Measurements from ENCODE around the gene FGF12. TPM values are rescaled to one million over a fixed set of nuclear protein-coding genes. Genes with fewer than 3 reads are reported as not detected.

Gene FGF12
- total RNA-seq, 2 donors from 2014 or later, result 1.5 TPM; not detected in 1

DNA sequence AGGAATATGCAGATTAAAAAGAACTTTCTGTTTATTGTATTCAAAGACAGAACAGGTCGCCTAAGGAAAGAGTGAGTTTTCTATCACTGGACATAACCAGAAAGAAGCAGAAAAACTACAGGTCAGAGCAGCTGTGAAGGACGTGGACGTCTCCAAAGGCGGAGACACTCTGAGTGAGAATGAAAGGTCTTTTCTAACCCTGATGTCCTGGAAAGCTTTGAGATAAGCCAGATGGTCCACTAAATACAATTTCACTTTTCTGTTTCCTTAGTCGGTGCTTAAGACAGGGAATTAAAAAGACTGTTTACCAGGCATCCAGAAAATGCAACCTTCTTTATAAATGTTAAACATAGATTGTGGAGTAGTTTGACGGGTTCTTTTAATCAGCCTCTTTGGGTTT is 360.4 kb downstream of the FGF12 start:
- no peaks in the 10 kb centered on the region for H3K9me3 ChIP-seq
- H3K27ac ChIP-seq, result no peak overlapping the region
- H3K27me3 ChIP-seq (replicated peaks; ENCODE audit: insufficient read depth), result no peaks in the 10 kb centered on the region
- TF ChIP-seq, protein P1, sequence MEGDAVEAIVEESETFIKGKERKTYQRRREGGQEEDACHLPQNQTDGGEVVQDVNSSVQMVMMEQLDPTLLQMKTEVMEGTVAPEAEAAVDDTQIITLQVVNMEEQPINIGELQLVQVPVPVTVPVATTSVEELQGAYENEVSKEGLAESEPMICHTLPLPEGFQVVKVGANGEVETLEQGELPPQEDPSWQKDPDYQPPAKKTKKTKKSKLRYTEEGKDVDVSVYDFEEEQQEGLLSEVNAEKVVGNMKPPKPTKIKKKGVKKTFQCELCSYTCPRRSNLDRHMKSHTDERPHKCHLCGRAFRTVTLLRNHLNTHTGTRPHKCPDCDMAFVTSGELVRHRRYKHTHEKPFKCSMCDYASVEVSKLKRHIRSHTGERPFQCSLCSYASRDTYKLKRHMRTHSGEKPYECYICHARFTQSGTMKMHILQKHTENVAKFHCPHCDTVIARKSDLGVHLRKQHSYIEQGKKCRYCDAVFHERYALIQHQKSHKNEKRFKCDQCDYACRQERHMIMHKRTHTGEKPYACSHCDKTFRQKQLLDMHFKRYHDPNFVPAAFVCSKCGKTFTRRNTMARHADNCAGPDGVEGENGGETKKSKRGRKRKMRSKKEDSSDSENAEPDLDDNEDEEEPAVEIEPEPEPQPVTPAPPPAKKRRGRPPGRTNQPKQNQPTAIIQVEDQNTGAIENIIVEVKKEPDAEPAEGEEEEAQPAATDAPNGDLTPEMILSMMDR (IDR thresholded peaks at IDR 0.05), result no peak
- H3K36me3 ChIP-seq, result no peaks in the 10 kb centered on the region
- no peak for ATAC-seq (ENCODE audit: insufficient number of reproducible peaks, low FRiP score, low read depth)
- no peaks in the 10 kb centered on the region for H3K4me1 ChIP-seq (ENCODE audit: control insufficient read depth in 1 of 2, low read depth in 2 of 2)
- no peak overlapping the region for H3K4me3 ChIP-seq
- DNase-seq (ENCODE audit: low spot score), result no peak

DNA sequence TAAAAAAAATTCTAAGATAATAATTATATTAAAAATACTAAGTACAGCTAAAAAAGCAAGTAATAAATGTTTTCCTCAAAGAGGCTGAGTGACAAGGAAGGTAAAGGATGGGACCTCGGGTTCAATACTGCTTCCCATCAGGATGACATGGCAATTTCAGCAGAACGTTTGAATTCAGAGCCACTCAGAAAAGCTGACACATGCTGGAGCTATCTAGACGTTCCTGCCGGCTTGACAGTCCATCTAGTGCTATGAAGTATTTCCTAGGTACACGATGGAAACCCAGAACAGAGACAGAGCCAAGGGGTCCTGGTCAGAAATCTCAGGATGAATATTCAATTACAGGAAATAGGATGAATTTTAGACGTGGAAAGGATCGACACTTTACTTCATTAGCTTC is 361.8 kb downstream of the FGF12 start:
- H3K27me3 ChIP-seq (replicated peaks; ENCODE audit: insufficient read depth), result no peaks in the 10 kb centered on the region
- no peaks in the 10 kb centered on the region for H3K9me3 ChIP-seq
- DNase-seq (ENCODE audit: low spot score) (no peak), ATAC-seq (ENCODE audit: insufficient number of reproducible peaks, low FRiP score, low read depth) (no peak)
- H3K27ac ChIP-seq, result no peak overlapping the region
- no peaks in the 10 kb centered on the region for H3K36me3 ChIP-seq
- TF ChIP-seq, protein P1 (IDR thresholded peaks at IDR 0.05), result no peak
- H3K4me1 ChIP-seq (ENCODE audit: control insufficient read depth in 1 of 2, low read depth in 2 of 2), result no peaks in the 10 kb centered on the region
- H3K4me3 ChIP-seq, result no peak overlapping the region

DNA sequence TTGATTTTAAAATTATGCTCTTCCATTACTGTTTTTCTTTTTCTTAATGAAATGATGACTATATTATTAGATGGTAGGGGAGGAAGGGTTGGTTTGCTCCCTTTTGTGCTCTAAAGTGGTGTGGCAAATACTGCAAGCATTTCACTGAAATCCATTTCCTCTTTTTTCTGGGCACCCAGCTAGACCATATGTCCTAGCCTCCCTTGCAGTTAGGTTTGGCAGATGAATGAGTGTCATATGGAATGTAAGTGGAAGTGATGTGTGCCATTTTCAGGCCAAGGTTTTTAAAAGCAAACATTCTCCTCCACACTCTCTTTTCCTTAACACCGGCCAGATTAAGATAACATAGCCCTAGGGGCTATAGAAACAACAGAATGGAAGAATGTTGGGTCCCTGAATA is 363.0 kb downstream of the FGF12 start:
- Histone ChIP-seq H3K27me3 (replicated peaks; ENCODE audit: insufficient read depth) (no peaks in the 10 kb centered on the region), H3K27ac (no peak overlapping the region), H3K36me3 (no peaks in the 10 kb centered on the region), H3K9me3 (no peaks in the 10 kb centered on the region), H3K4me1 (ENCODE audit: control insufficient read depth in 1 of 2, low read depth in 2 of 2) (no peaks in the 10 kb centered on the region), H3K4me3 (no peak overlapping the region)
- DNase-seq (ENCODE audit: low spot score) (no peak), ATAC-seq (ENCODE audit: insufficient number of reproducible peaks, low FRiP score, low read depth) (no peak)
- TF ChIP-seq, protein P1 (IDR thresholded peaks at IDR 0.05), result no peak

DNA sequence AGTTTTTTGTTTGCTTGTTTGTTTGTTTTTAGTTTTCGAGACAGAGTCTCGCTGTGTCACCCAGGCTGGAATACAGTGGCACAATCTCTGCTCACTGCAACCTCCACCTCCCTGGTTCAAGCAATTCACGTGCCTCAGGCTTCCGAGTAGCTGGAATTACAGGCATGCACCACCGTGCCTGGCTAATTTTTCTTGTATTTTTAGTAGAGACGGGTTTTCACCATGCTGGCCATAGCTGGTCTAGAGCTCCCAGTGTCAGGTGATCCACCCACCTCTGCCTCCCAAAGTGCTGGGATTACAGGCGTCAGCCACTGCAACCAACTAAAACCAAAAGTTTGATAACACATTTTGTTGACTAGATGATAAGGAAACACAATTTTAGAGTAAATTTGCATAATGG is 372.7 kb downstream of the FGF12 start:
- DNase-seq (ENCODE audit: low spot score), result no peak
- no peak for ATAC-seq (ENCODE audit: insufficient number of reproducible peaks, low FRiP score, low read depth)
- Histone ChIP-seq H3K27me3 (replicated peaks; ENCODE audit: insufficient read depth) (no peaks in the 10 kb centered on the region), H3K9me3 (no peaks in the 10 kb centered on the region), H3K36me3 (no peaks in the 10 kb centered on the region), H3K4me3 (no peak overlapping the region), H3K4me1 (ENCODE audit: control insufficient read depth in 1 of 2, low read depth in 2 of 2) (no peaks in the 10 kb centered on the region), H3K27ac (no peak overlapping the region)
- TF ChIP-seq, protein P1 (IDR thresholded peaks at IDR 0.05), result no peak

DNA sequence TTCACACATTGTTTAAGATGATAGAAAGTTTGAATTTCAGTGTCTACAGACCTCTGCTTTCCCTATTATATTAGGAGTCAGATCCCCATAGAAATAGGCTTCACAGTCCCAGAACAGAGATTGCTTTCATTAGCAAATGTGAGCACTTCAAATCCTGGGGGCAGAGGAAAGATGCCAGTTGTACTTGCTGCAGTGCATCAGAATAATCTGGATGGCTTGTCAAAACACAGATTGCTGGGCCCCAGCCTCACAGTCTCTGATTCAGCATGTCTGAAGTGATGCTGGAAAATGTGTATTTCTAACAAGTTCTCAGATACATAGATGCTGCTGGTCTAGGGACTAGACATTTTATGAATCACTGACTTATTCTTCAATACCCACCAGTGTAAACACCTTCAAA is 375.2 kb downstream of the FGF12 start:
- TF ChIP-seq, protein P1 (IDR thresholded peaks at IDR 0.05), result no peak
- H3K36me3 ChIP-seq, result no peaks in the 10 kb centered on the region
- H3K27ac ChIP-seq, result no peak overlapping the region
- no peaks in the 10 kb centered on the region for H3K4me1 ChIP-seq (ENCODE audit: control insufficient read depth in 1 of 2, low read depth in 2 of 2)
- H3K27me3 ChIP-seq (replicated peaks; ENCODE audit: insufficient read depth), result no peaks in the 10 kb centered on the region
- ATAC-seq (ENCODE audit: insufficient number of reproducible peaks, low FRiP score, low read depth) (no peak), DNase-seq (ENCODE audit: low spot score) (no peak)
- H3K4me3 ChIP-seq, result no peak overlapping the region
- no peaks in the 10 kb centered on the region for H3K9me3 ChIP-seq

All from thoracic aorta (tissue), 2 donors.